ENCODE results near the gene GPC6.

The GPC6 gene

GRCh38 chr13:94259984-94260383 lies 1033.4 kb downstream of the GPC6 start:
- H3K4me3 ChIP-seq (ENCODE audit: low read depth, low read length), result no peak overlapping the region
- TF ChIP-seq CTCF (IDR thresholded peaks at IDR 0.05; ENCODE audit: borderline replicate concordance, insufficient read depth, low read depth, low read length), result no peak

GRCh38 chr13:94261163-94261562 lies 1034.6 kb downstream of the GPC6 start:
- H3K4me3 ChIP-seq (ENCODE audit: low read depth, low read length), result no peak overlapping the region
- TF ChIP-seq CTCF (IDR thresholded peaks at IDR 0.05; ENCODE audit: borderline replicate concordance, insufficient read depth, low read depth, low read length), result no peak

GRCh38 chr13:94263038-94263437 lies 1036.4 kb downstream of the GPC6 start:
- no peak for TF ChIP-seq CTCF (IDR thresholded peaks at IDR 0.05; ENCODE audit: borderline replicate concordance, insufficient read depth, low read depth, low read length)
- H3K4me3 ChIP-seq (ENCODE audit: low read depth, low read length), result no peak overlapping the region

GRCh38 chr13:94267581-94268366 lies 1041.2 kb downstream of the GPC6 start:
- TF ChIP-seq CTCF (IDR thresholded peaks at IDR 0.05; ENCODE audit: borderline replicate concordance, insufficient read depth, low read depth, low read length), result no peak
- no peak overlapping the region for H3K4me3 ChIP-seq (ENCODE audit: low read depth, low read length)

GRCh38 chr13:94268661-94269060 lies 1042.1 kb downstream of the GPC6 start:
- H3K4me3 ChIP-seq (ENCODE audit: low read depth, low read length), result no peak overlapping the region
- no peak for TF ChIP-seq CTCF (IDR thresholded peaks at IDR 0.05; ENCODE audit: borderline replicate concordance, insufficient read depth, low read depth, low read length)

- TF ChIP-seq CTCF (IDR thresholded peaks at IDR 0.05; ENCODE audit: borderline replicate concordance, insufficient read depth, low read depth, low read length), result no peak
- no peak overlapping the region for H3K4me3 ChIP-seq (ENCODE audit: low read depth, low read length)
Measured at GRCh38 chr13:94269557-94269956, 1043.0 kb downstream of the GPC6 start.

GRCh38 chr13:94270556-94270955 lies 1043.9 kb downstream of the GPC6 start:
- TF ChIP-seq CTCF (IDR thresholded peaks at IDR 0.05; ENCODE audit: borderline replicate concordance, insufficient read depth, low read depth, low read length), result no peak
- H3K4me3 ChIP-seq (ENCODE audit: low read depth, low read length), result no peak overlapping the region

Measured in GM12875 (cell line).